WI38 (cell line): ENCODE data around the gene TIGAR.

ENCODE experiments used
- H3K4me3 ChIP-seq: 2 replicates; pipeline ENCODE4 v1.5.1; 2011; ENCODE audit warnings: low read depth, mild to moderate bottlenecking, control low read depth, low read length
- TF ChIP-seq, protein P1 (sequence below): IDR thresholded peaks from 2 replicates; pipeline ENCODE4 v1.5.1; 2012; ENCODE audit warnings: low read depth, mild to moderate bottlenecking, control low read depth, low read length

TIGAR gene

DNA sequence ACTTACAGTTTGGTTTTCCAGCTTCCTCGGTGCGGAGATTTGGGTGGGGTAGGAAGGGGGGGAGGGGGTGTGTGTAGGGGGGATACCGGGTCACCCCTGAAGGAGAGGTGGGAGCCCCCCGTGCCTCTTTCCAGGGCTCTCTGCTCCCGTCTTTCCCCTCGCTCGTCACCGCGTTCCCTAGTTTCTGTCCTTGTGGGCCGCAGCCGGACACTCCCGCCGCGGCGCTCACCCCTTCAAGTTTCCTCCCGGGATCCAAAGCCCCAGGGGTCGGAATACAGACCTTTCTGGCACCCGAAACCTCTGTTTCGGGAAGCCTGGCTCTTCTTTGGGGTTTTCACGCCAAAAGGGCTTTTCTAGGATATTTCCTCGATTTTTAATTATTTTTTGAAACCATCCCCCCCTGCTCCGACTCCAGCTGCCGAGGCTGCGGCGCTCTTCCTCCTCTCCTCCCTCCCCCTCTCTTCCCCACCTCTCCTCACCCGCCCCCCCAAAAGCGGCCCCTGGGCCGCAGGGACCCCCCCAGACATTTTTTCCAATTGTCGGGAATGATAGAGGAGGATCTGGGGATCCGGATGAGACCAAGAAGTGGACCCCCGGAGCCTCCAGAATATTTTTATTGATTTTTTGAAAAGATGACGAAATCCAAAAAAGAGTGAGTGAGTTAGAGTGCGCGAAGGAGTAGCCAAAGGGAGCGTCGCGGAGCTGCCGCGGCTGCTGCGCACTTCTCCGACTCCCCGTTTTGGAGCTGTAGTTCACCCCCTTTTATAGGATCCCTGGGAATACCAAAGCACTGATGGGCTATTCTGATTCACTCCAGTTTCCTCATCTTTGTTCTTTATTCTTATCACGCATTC is 45.8 kb upstream of the TIGAR start:
- H3K4me3 ChIP-seq: peak overlapping the region; percentile 52
- TF ChIP-seq, protein P1, sequence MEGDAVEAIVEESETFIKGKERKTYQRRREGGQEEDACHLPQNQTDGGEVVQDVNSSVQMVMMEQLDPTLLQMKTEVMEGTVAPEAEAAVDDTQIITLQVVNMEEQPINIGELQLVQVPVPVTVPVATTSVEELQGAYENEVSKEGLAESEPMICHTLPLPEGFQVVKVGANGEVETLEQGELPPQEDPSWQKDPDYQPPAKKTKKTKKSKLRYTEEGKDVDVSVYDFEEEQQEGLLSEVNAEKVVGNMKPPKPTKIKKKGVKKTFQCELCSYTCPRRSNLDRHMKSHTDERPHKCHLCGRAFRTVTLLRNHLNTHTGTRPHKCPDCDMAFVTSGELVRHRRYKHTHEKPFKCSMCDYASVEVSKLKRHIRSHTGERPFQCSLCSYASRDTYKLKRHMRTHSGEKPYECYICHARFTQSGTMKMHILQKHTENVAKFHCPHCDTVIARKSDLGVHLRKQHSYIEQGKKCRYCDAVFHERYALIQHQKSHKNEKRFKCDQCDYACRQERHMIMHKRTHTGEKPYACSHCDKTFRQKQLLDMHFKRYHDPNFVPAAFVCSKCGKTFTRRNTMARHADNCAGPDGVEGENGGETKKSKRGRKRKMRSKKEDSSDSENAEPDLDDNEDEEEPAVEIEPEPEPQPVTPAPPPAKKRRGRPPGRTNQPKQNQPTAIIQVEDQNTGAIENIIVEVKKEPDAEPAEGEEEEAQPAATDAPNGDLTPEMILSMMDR: no peak

DNA sequence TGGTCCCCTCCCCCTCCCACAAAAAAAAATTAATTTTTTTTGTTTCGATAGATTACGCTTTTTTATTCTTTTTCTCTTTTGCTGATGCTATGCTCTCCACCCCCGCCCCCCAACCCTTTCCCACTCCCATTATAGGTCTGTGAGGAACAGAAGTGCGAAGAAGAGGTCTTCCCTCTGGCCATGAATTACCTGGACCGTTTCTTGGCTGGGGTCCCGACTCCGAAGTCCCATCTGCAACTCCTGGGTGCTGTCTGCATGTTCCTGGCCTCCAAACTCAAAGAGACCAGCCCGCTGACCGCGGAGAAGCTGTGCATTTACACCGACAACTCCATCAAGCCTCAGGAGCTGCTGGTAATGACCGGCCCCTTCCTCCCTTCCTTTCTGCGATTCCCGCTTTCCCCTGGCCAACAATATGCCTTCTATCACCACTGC is 45.1 kb upstream of the TIGAR start:
- peak overlapping the region; percentile 52; the same call in 1 of the 2 replicates for H3K4me3 ChIP-seq
- TF ChIP-seq, protein P1: no peak

DNA sequence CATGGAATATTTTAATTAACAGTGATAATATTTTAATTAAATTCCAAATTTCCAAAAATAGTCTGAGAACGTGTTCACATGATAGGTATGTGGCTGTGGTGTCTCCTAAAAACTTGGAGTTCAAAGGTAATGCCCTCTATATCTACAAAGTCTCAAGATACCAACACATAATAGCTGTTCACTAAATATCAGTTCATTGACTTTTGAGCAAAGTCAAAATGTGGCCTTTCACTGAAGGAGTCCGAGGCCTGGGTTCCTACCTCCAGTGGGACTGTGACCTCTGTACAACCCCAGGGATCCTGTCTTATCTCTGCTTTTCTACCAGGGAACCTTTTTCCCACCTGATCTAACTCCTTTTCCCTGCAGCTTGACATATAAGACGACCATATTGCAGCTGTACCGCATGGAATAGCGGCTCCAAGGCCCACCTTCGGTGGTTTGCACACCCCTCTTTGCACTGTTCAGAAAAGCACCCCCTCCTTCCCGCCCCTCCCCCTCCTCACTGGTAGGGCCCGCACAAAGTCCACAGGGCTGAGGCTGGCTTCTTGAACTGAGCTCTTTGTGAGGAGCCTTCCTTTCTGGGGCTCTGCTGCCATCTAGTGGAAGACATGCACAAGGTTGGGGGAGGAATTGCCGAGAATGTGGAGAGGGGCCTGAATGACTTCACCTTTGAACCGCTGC is 44.3 kb upstream of the TIGAR start:
- no peak overlapping the region for H3K4me3 ChIP-seq
- TF ChIP-seq, protein P1: peak; percentile 88

DNA sequence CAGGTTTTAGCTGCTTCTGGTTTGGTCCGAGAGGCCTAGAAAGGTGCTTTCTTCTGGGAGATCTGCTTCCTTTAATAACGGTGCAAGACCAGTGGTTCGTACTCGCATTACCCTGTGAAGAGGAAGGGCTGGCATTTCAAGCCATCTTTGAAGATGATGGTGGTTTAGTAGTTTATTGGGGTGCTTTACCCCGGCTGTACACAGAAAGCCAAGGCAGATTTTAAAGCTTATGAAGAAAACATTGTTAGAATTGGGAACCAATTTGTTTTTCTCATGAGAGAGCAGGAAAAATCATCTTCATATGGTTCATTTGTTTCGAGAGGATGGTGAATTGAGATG is 43.8 kb upstream of the TIGAR start:
- TF ChIP-seq, protein P1: no peak
- no peak overlapping the region for H3K4me3 ChIP-seq

DNA sequence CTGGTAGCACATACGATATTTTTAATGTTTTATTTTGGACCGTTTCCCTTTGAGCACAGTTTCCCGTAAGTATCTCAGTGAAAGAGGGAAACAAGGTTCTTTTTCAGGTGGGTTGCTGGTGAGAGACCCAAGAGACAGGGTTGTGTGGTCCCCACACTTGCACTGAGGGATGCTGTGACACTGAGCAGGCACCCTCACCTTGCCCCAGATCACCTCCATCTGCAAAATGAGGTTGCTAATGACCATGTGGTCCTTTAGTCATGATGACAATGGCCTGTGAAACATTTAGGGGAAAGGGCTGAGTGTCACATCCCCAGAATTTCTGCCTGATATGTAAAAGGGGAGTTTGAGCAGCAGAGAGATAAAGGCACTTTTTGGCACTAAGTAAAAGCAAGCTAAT is 43.2 kb upstream of the TIGAR start:
- TF ChIP-seq, protein P1: no peak
- H3K4me3 ChIP-seq: no peak overlapping the region

DNA sequence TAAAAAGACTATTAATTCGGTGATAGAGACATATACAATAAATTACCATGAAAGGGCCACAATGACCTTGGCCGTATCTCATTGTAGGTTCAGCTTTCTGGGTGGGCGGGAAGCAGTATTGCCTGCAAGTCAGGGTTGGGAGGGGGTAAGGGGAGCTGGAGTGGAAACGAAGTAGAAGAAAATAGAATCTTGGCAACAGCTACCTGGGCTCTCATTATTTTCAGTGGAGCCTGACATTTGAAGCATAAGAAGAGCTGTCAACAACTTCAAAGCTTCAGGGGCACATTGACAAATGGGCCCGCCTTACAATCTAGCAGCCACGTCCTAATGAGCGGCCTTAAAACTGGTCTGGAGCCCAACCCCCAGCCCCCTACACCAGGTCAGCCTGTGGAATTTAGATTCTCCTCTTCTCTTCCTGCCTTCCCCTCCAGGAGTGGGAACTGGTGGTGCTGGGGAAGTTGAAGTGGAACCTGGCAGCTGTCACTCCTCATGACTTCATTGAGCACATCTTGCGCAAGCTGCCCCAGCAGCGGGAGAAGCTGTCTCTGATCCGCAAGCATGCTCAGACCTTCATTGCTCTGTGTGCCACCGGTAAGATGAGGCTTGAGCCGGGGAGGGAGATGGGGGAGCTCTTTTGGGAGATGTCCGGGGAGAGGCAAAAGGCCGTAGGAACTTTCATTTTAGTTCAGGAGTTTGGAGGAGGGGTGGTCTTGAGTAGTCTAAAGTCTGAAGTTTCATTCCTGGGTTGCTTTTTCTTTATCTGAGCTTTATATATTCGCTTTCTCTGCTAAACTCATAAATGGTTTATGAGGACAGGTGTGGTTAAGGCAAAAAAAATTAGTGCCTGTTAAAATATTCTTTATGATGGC is 42.5 kb upstream of the TIGAR start:
- TF ChIP-seq, protein P1: no peak
- no peak overlapping the region for H3K4me3 ChIP-seq
